ENCODE data around the gene MTUS2. TPM values are rescaled to one million over a fixed set of nuclear protein-coding genes. Genes with fewer than 3 reads are reported as not detected.

Gene MTUS2
- polyA plus RNA-seq, 3 donors: 0.55 to 0.90 (median 0.69) TPM

DNA sequence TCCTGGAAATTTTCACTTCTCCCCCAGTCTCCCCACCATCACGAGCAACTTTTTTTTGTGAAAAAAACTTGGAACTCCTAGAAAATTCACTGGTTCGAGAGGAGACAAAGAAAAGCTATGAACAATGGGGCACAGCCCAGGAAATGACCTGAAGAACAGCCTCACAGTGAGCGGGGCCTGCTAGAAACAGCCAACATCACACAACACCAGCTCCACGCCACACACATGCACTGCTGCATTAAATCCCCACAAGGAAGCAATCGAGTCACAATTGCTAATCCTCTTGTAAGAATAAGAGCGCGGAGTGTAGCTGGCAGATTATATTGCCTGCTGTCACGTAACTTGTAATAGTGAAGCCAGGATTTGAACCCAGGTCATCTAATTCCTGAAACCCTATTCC is 726.5 kb downstream of the MTUS2 start:
- DNase-seq: no peak

DNA sequence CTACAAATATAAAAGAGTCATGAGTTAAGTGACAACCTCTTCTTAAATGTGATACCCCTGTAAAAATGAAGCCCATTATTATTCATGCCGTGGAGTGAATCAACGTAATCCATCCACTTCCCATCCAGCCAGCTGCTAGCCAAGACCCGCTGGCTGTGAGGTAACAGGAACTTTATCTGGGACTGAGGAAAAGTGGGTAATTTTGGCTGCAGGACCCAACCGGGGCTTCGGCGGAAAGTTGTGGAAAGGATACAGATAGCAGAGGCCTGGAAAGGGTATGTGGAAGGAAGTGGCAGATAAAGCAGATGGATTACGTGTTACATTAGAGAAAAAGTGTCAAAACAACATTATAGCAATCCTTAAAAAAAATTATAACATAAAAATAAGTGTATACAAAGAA is 727.0 kb downstream of the MTUS2 start:
- no peak for DNase-seq

DNA sequence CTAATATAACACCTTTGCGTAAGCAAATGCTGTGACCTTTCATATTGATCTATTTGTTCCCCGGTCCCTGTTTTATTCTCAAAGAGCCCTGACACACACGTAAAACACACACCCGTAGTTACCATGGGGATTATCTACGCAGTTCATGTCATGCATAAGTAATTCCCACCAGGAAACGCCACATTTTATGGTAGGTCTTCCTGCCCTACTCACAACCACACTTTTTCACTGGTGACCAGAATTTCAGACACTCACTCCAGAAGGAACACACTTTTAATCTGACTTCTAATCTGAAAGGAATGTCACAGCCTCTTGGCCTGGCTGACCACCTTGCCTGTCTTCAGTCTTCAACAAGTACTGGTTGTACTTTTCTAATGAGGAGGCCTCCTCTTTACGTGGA is 728.6 kb downstream of the MTUS2 start:
- peak; percentile 65 for DNase-seq

DNA sequence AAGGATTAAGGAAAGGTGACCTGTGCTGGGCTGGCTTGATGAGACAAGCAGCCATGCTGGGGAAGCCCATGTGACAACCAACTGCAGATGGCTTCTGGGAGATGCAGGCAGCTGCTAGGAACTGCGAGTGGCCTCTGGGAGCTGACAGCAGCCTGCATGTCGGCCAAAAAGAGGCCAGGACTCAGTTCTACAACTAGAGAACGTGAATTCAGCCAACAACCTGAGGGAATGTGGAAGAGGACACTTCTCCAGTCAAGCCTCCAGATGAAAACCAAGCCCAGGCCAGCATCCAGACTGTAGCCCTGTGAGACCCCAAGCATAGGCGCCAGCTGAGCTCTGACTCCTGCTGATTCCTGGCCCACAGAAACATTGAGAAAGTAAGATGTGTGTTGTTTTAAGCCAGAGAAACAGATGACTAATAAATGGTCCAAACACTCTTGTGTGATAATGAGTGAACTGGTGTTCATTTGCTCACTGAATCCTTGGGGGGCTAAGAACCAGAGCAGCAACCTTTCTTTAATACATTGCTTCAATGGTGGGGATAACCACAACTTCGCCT is 730.4 kb downstream of the MTUS2 start:
- DNase-seq: no peak

DNA sequence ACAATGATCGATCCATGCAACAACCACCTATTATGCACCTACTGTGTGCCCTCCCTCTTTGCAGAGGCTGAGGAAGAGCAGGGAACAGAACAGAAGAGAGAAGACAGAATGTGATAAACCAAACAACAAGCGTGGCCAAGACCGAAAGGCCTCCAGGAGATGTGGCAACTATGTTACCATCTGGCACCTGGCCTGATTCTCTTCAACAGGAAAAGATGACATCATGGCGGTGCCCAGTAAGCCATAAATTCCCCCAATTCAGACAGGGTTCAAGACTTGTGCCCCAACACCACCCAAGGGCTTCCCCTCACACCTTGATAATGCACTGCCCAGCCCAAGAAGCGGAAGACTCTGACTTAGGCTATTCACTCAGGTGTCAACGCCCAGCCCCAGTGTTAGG is 731.1 kb downstream of the MTUS2 start:
- DNase-seq: no peak

Other genes with a start within 250 kb of the MTUS2 start
- 10 to 100 TPM; 81.5 to 90.7 (median 82.6) TPM for gene POMP, start 161.2 kb upstream of the MTUS2 start, polyA plus RNA-seq (ENCODE audit: insufficient read length in 3 of 3)
- 1 to 10 TPM; 2.6 to 3.1 (median 2.7) TPM for gene SLC46A3, start 101.4 kb upstream of the MTUS2 start, polyA plus RNA-seq (ENCODE audit: insufficient read length in 3 of 3)